Inflammatory macrophage (primary cell): ENCODE results near the gene GHRH.

Source experiments
- DNase-seq, 2 donors: peaks; one replicate each; pipeline ENCODE4 v3.0.0-alpha.2; 2020 to 2022

The GHRH gene

DNA sequence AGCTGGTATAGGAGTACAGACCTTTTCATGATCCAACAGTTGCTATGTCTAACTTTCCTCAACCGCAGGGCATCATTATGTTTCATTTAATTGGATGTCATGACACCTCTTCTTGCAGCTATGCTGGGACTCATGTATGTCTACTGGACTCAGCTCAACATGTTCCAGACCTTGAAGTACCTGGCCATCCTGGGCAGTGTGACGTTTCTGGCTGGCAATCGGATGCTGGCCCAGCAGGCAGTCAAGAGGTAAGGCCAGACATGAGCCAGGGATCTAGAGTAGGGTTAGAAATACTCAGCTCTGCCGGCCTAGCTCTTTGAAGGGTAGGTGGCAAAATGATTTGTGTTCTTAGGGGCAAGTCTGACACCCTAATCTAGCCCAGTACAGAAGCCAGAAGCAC lies 25.2 kb downstream of the GHRH start:
- DNase-seq: no peak

DNA sequence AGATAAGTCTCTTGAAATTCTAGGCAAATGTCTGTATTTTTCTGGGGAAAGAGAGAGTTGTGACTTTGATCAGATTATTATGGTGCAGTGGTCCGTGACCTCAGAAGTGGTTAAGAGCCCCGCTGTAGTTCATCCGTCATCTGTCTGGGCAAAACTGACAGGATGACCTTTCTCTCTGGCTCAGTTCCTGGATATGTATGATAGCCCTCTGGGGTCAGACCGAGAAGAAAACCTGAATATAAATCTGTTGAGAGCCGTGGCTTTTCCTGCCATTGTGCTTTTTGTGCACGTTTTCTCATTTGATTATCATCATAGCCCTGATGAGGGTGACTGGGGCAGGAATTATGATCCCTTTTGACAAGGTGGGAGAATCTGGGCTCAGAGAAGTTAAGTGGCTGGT lies 26.5 kb downstream of the GHRH start:
- no peak for DNase-seq

DNA sequence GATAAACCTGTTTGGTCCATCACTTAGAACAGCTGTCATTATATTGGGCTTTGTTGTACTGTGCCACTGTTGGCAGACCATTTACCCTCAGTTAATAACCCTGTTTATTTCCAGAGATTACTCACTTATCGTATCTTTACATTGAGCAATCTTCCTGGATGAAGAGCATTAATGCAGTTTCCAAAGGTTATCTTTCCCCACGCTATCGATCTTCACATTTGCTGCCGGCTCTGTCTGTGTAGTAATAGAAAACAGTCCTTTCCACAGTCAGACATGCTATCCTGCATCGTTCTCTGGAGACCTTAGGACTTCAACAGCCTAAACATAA lies 27.4 kb downstream of the GHRH start:
- DNase-seq: no peak

DNA sequence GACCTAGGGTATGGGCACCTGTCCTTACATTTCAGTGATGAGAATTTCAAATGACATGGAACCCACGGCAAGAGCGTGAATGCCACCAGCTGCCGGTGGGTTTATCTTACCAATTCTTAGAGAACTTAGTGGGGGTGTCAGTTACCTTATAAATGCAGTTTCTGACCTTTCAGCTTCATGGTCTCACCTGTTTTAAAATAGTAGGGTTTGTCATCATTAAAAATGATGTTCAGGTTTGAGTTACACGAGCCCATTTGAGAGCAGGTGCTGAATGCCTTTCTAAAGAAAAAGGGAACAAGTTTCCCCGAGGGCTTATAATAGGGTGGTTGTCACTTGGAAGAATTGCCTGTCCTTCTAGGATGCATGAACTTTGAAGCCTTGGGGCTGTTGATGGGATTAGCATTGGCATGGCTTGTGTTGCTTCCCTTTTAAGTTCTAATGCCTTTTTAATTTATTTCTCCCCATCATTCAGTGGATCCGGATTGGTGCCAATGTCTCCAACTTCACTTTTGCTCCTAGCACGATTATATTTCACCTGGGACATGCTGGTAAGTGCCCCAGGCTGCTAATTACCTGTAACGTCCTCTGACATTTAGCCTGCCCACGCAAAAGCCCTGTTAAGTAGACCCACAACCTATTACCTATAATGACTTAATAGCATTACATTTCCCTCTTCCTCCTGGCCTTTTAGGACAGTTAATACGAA lies 27.9 kb downstream of the GHRH start:
- no peak for DNase-seq

GRCh38 chr20:37231947-37232630 lies 29.5 kb downstream of the GHRH start:
- no peak for DNase-seq

- DNase-seq: no peak
Observed at GRCh38 chr20:37230200-37230599, 31.4 kb downstream of the GHRH start.

GRCh38 chr20:37229357-37229756 lies 32.3 kb downstream of the GHRH start:
- no peak for DNase-seq

DNA sequence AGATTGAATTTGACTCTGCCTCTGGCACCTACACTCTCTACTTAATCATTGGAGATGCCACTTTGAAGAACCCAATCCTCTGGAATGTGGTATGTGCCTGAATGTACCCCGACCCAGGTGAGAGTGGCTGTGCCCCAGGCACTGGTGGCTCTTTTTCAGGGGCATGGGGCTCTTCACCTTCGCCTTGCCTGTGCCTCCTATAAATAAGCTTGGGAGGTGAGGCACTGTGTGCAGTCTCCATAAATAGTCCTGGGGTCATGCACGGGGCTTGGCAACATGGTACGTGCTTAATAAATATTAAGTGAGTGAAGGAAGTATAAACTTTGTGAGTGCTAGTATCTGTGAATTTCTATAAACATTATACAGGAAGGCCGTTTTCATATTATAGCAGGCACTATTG lies 33.0 kb downstream of the GHRH start:
- DNase-seq: no peak

DNA sequence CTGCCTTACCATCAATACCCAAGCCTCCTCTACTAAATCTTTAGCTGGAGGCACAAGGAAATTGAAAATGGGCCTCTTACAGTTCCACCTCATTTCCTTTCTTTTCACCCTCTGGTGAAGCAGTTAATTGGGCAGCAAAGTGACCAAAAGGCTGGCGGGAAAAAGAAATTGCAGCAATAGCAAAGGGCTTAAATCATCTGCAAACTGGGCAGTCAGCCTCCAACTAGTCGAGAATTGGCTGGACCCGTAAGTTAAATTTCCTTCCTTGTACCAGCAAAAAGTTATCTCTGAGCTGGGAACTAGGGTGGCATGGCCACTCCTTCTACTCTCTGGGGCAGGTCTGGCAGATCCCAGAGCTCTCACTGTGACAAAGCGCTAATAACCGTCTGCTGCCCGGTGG lies 33.5 kb downstream of the GHRH start:
- no peak for DNase-seq

DNA sequence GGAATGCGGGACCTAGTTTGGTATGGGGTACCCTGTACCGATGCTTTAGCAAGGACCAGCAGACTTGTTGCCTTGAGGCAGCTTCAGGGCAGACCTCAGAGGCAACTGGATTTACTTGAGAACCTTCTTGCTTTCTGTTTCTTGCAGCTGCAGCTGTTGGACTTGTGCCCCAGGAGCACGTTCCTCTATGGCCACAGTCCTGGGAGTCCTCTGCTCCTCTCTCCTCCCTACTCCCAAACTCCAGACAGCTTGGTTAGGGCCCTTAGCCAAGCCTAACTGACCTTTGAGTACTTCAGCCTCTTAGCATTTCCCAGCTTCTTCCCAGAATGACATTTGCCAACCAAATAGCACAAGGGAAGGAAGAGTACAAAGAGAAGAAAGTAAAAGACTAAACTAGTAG lies 34.7 kb downstream of the GHRH start:
- DNase-seq: no peak

GRCh38 chr20:37225146-37225545 lies 36.5 kb downstream of the GHRH start:
- no peak for DNase-seq

DNA sequence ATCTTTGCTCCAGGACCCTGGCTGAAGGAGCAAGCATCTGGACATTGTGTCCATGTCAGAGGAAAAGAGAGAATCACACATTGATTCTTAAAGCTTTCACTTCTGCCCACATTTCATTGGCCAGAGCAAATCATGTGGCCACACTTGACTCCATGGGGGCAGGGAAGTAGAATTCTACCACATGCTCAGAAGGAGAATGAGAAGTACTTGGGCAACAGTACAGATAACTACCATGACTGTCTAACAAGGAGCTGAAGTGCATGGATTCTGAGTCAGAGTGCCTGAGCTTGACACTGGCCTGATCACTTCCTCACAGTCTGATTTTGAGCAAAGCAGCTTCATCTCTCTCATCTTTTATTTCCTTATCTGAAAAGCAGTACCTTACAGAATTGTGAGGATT lies 38.6 kb downstream of the GHRH start:
- DNase-seq: peak; percentile 92 to 95

DNA sequence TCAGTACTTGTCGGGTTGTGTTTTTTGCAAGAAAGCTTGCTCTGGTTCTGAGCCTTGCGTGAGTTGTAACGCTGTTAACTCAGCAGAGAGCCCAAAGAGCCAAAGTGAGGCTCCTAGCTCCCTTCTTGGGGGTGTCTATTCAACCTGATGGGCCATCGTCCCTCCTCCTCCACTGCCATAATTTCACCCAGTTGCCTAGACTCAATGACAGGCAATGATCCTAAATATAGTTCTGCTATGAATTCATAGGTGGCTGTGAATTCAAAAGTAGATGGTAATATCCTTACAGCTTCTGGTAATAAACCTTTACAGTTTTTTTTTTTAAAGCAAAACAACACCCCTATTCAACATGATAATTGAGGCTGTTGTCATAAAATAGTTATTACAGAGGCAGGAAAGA lies 39.5 kb downstream of the GHRH start:
- DNase-seq: no peak

- peak; percentile 14 to 27 for DNase-seq
Observed at GRCh38 chr20:37220731-37221130, 40.9 kb downstream of the GHRH start.

DNA sequence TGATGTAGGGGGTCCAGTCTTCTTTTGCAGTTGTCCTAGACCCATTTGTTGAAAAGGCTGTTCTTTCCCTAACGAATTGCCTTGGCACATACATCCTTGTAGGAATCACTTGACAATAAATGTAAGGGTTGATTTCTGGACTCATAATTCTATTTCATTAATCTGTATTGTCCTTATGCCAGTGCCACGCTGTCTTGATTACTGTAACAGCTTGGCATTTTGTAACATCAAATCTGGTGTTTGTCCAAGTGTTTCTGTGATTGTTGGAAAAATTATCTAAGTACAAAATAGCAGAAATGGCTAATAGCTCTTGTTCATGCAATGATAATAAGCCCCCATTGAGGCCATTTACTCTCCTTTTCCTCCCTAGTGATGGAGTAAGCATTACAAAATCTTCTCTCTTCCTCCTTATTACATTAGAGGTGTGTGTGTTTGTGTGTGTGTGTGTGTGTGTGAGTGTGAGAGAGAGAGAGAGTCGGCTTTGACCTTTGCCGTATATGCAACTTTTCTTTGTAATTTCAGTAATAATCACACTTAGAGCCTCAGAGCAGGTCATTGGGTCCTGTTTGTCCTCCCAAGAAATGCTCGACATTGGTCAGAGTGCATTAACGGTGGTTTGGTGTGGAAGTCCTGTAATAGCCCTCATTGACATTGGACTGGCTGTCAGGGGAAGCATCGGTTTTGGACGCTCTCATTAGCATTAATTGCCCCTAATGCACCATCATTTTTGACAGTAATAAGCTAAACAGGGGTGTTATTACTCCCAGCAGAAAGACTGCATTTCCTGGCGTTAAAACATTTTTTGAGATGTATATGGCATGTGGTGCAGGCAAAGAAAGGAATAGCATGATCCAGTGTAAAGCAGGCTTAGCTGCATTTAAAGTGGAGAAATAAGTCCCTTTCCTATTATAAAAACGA lies 41.6 kb downstream of the GHRH start:
- no peak for DNase-seq

DNA sequence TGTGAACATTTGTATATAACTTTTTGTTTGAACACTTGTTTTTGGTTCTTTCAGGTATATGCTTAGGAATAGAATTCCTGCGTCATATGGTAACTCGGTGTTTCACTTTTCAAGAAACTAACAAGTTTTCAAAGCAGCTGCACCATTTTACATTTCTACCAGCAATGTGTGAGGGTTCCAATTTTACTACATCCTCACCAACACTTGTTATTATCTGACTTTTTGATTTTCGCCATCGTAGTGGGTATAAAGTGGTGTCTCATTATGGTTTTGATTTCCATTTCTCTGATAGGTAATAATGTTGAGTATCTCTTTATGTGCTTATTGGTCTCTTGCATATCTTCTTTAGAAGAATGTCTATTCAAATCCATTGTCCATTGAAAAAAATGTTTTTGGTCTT lies 42.6 kb downstream of the GHRH start:
- DNase-seq: no peak

DNA sequence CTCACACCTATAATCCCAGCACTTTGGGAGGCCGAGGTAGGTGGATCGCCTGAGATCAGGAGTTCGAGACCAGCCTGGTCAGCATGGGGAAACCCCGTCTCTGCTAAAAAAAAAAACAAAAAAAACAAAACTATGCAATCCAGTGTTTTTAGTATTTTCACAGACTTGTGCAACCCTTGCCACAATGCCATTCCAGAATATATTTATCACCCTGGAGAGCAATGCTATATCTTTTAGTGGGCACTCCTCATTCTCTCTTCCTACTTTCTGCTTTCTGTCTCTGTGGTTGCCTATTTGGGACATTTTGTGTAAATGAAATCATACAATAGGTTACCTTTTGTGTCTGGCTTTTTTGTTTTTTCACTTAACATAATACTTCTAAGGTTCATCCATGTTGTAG lies 43.2 kb downstream of the GHRH start:
- no peak for DNase-seq

GRCh38 chr20:37209661-37210314 lies 51.8 kb downstream of the GHRH start:
- no peak for DNase-seq

DNA sequence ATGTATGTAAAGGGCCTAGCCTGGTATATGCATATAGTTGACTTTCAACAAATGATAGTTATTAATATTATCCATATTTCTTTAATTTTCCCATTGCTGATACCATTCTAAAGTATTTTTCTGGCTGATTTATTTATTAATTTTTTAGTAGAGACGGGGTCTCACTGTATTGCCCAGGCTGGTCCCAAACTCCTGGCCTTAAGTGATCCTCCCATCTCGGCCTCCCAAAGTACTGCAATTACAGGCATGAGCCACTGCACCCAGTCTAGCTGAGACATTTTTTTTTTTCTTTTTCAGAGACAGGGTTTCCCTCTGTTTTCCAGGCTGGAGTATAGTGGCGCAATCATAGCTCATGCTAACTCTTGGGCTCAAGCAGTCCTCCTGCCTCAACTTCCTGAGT lies 52.4 kb downstream of the GHRH start:
- DNase-seq: no peak

GRCh38 chr20:37207171-37207570 lies 54.4 kb downstream of the GHRH start:
- DNase-seq: no peak

- DNase-seq: no peak
Observed at GRCh38 chr20:37205794-37206193, 55.8 kb downstream of the GHRH start.

DNA sequence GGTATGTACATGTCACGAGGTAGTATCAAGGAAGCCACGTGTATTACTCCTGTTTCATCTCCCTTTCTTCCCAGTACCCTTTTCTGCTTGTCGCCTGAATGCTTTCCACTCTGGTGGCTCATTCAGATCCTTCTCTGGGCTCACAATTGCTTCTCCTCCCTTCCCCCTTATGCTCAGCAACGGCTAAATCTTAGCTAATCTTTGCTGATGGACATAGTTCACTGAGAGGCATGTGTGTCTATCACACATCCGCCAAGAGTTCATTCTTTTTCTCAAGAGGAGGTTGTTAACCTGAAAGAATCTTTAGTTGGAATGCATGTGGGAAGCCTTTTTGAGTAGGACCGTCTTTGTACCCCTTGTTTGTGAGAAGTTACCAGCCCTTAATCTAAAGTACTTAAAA lies 56.5 kb downstream of the GHRH start:
- DNase-seq: no peak

- DNase-seq: no peak
Observed at GRCh38 chr20:37204056-37204455, 57.6 kb downstream of the GHRH start.
